ENCODE measurements around the gene C1QTNF12.
"Not testable (repeated sequence)": the region's sequence is repeated elsewhere in the genome, so short reads cannot be mapped to it uniquely, and the experiment has no call there.

The C1QTNF12 gene

DNA sequence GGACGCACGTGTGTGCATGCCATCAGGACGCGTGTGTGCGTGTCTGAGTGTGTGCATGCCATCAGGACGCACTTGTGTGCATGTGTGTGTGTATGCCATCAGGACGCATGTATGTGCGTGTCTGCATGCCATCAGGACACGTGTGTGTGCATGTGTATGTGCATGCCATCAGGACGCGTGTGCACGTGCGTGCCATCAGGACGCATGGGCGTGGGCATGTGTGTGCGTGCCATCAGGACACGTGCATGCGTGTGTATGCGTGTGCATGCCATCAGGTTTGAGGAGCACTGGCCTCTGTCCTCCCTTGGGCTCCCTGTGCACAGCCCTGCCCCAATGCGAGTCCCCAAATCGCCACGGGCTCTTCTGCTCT, 12.6 kb upstream of the C1QTNF12 start:
- DNase-seq, result no peak

DNA sequence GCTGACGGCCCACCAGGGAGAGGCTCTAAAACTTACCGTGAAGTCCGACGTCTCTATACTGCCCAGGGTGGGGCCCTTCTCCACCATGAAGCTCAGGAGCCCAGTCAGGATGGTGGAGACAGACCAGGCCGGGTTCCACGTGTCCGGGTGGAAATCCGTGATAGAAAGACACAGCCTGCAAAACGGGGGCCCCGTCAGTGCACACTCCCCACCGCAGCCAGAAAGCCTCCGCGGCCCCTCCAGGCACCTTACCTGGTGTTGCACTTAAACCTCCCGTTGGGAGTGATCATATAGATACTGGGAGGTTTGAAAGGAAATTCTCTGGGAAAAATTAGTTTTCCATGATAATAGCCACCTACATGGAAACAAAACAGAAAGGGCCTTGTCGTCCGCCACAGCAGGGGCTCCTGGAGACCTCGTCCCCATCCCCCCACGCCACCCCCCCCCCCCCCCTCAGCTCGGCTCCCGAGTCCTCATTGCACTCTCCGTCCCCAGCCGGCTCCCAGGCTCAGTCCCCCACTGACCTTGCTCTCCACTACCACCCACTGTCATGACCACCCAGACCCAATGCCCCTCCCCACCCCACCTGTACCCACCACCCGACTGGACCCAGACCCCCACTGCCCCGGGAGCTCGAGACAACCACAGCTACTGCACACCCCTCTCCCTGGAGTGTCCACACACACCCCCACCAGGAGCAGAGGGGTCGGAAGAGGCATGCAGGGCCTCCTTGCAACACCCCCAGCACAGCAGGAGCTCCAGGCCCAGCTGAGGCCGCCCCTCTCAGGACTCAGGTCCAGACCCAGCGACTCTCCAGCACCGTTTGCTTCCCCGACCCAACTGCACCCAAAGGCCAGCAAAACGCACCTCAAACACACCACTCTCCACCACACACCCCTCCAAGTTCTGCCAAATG, 10.7 kb upstream of the C1QTNF12 start:
- DNase-seq, result no peak

GRCh38 chr1:1255611-1256010, 9.1 kb upstream of the C1QTNF12 start:
- no peak for DNase-seq

GRCh38 chr1:1255078-1255477, 8.6 kb upstream of the C1QTNF12 start:
- DNase-seq, result no peak

DNA sequence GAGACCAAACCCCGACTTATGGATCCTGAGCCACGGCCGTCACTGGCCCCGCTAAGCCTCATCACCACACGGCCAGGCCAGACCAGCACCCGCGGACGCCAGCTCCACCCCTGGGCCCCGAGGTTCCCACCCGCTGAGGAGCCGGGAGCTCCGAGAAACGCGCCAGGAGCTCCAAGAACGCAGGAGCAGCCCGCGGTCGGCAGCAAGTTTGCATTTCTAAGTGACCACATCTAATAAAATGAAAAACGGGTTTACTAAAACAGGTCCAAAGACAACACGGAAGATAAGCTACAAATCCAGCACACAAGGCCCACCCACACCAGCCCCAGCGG, 8.1 kb upstream of the C1QTNF12 start:
- no peak for DNase-seq

GRCh38 chr1:1253972-1254666, 7.6 kb upstream of the C1QTNF12 start:
- DNase-seq, result no peak

DNA sequence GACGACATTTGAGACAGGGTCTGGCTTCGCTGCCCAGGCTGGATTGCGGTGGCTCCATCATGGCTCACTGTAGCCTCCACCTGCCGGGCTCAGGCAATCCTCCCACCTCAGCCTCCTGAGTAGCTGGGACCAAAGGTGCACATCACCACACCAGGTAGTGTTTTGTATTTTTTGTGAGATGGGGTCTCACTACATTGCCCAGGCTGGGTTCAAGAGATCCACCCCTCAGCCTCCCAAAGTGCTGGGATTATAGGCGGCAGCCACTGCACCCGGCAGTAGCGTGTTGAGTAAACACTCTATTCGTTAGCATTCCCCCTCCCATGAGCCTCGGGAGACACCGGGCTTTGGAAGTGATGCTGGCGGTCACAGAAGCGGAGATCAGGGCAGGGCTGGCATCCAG, 6.8 kb upstream of the C1QTNF12 start:
- DNase-seq, result no peak

DNA sequence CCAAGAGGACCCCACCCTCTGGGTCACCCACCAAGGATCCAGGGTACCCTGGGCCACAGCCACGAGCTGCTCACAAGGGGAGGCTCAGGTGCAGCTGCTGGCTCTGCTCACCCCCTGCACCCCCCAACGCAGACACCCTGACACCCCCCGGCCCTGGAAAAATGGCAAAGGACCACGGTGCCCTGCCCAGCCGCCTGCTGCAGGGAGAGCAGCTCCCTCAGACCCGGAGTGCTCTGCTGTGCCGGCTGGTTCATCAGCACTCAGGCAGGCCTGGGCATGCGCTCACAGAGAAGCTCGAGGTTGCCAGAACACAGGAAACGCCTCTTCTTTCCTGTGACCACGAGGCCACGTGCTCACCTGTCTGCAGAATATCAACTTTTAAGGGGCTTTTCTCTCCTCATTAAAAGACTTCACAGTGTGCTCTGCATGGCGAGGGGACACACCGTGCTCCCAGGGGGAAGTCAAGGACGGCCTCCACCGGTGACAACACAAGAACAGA, 4.3 kb upstream of the C1QTNF12 start:
- DNase-seq, result peak; percentile 77

DNA sequence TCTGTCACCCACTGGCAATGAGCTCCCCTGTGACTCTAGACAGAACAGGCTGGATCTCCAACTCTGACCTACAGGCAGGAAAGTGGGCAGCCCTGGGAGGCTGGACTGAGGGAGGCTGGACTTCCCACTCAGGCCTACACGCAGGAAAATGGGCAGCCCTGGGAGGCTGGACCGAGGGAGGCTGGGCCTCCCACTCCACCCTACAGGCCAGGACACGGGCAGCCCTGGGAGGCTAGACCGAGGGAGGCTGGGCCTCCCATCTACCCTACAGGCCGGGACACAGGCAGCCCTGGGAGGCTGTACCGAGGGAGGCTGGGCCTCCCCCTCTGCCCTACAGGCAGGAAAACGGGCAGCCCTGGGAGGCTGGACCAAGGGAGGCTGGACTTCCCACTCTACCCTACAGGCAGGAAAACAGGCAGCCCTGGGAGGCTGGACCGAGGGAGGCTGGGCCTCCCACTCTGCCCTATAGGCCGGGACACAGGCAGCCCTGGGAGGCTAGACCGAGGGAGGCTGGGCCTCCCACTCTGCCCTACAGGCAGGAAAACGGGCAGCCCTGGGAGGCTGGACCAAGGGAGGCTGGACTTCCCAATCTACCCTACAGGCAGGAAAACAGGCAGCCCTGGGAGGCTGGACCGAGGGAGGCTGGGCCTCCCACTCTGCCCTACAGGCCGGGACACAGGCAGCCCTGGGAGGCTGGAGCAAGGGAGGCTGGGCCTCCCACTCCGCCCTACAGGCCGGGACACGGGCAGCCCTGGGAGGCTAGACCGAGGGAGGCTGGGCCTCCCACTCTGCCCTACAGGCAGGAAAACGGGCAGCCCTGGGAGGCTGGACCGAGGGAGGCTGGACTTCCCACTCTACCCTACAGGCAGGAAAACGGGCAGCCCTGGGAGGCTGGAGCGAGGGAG, 1.7 kb upstream of the C1QTNF12 start:
- DNase-seq, result not testable (repeated sequence)

GRCh38 chr1:1247341-1247913, 905 bp upstream of the C1QTNF12 start:
- DNase-seq, result no peak

GRCh38 chr1:1245817-1246576, 525 bp downstream of the C1QTNF12 start:
- DNase-seq, result no peak

- no peak for DNase-seq
These were observed 1.2 kb downstream of the C1QTNF12 start for GRCh38 chr1:1245178-1245816.

DNA sequence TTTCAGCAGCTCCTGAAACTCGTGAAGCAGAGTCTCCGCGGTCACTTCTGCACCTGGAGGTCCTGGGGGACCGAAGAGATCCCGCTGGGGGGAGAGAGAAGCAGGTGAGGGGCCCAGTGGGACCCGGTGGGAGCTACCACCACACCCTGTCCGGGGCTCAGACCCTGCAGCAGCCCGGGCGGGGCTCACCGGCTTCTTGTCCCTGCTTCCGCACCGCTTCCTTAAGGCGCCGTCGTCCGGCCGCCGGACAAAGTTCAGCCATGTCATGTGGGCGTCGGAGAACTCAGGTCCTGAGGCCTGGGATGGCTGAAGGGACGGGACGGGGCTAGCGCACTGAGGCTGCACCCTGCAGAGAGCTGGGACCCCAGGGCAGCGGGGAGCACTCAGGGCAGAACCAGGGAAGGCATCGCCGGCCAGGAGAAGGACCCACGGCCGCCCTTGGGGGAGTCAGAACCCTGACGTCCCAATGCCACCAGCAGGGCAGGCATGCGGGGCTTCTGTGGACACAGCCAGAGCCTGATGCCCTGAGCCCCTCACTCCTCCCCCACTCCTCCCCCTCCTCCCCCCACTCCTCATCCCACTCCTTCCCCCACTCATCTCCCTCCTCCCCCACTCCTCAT, 2.2 kb downstream of the C1QTNF12 start:
- no peak for DNase-seq

- DNase-seq, result no peak
These were observed 2.7 kb downstream of the C1QTNF12 start for GRCh38 chr1:1243807-1244191.

- no peak for DNase-seq
These were observed 3.3 kb downstream of the C1QTNF12 start for GRCh38 chr1:1243266-1243660.

DNA sequence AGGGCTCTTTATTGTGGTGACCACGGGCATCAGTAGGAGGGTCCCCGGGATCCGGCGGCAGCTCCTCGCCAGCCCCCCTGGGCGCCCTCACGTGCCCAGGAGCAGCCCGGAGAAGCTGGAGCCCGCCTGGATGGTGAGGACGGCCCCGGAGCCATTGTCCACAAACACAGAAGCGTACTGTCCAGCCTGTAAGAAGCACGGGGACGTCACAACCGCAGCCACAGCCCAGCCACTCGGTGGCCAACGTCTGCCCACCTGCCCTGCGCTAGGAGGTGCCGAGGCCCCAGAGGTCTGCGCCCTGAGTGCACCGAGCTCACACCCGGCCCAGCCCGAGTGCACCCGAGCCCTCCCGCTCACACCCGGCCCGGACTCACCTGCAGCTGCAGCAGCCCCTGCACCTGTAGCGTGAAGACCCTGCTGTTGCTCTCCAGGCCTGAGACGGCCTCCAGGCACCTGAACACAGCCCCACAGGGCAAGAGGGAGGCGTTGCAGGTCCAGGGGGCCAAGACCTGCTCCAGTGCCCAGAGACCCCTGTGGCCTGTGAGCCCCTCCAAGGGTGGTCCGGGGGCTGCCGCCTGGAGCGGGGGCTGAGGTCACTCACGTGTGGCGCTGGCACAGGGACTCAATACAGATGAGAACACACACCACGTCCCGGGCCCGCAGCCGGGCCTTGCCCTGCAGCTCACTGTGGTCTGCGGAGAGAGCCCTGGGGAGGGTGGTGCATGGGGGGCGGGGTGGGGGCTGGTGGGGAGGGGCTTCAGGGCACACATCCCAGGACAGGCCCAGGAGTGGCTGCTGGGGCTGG, 3.9 kb downstream of the C1QTNF12 start:
- DNase-seq, result no peak

- no peak for DNase-seq
These were observed 4.8 kb downstream of the C1QTNF12 start for GRCh38 chr1:1241588-1242219.

GRCh38 chr1:1240822-1241587, 5.5 kb downstream of the C1QTNF12 start:
- DNase-seq, result no peak

DNA sequence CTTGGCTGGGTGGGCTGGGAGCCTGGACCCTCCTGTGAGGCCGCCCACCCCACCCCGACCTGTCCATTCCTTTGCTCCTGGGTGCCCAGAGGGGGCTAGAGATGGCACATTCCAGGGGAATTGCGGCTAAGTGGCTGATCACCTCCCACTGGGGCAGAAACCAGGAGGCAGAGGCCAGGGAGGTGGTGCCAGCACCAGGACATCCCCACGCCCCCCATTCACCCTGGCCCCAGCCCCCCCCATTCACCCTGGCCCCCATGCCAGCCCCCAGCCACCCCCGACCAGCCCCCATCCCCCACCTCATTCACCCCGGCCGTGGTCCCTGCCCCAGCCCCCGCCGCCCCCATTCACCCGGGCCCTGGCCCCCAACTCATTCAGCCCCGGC, 6.2 kb downstream of the C1QTNF12 start:
- DNase-seq, result no peak

Data from activated CD4-positive, alpha-beta T cell treated with anti-CD3 and anti-CD28 coated beads, Interleukin-2, amount 50 U/mL, for 16 hours (primary cell).